ENCODE measurements around the gene ZBTB18. TPM values are rescaled to one million over a fixed set of nuclear protein-coding genes. Genes with fewer than 3 reads are reported as not detected.

Gene ZBTB18
- total RNA-seq, 1 experiment from 2014 or later, result 1.8 TPM

- Histone ChIP-seq H3K9me2 (ENCODE audit: insufficient read depth) (no peaks in the 10 kb centered on the region), H3K27me3 (ENCODE audit: insufficient read depth, low read length) (peaks cover 50% of the 10 kb centered on the region), H3K9me3 (ENCODE audit: control insufficient read depth in 1 of 2, insufficient read depth in 1 of 2, low read depth in 1 of 2, low read length in 2 of 2) (no peaks in the 10 kb centered on the region), H3K27ac (ENCODE audit: low read depth, low read length) (no peak overlapping the region), H3K79me2 (ENCODE audit: insufficient read depth, low read length) (no peaks in the 10 kb centered on the region), H3K4me1 (ENCODE audit: control insufficient read depth in 1 of 2, insufficient read depth in 2 of 2, low read length in 2 of 2) (no peaks in the 10 kb centered on the region), H3K9ac (ENCODE audit: low read length) (no peak overlapping the region), H2AFZ (ENCODE audit: low read depth, low read length, poor library complexity, severe bottlenecking) (no peak overlapping the region), H3K36me3 (ENCODE audit: control insufficient read depth in 1 of 2, insufficient read depth in 2 of 2, low read length in 2 of 2) (no peaks in the 10 kb centered on the region), H3K4me3 (replicated peaks in 1 of 2; ENCODE audit: low read depth in 1 of 2, low read length in 2 of 2) (no peak overlapping the region), H4K20me1 (ENCODE audit: insufficient read depth) (no peaks in the 10 kb centered on the region), H3K4me2 (ENCODE audit: low read length) (no peak overlapping the region)
- BruUV-seq (replicated peaks), result no TSS peak
- TF ChIP-seq, protein P1, sequence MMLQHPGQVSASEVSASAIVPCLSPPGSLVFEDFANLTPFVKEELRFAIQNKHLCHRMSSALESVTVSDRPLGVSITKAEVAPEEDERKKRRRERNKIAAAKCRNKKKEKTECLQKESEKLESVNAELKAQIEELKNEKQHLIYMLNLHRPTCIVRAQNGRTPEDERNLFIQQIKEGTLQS (IDR thresholded peaks at IDR 0.05), result no peak
- no peak for TF ChIP-seq EZH2 (IDR thresholded peaks at IDR 0.05)
- TF ChIP-seq, protein P2, sequence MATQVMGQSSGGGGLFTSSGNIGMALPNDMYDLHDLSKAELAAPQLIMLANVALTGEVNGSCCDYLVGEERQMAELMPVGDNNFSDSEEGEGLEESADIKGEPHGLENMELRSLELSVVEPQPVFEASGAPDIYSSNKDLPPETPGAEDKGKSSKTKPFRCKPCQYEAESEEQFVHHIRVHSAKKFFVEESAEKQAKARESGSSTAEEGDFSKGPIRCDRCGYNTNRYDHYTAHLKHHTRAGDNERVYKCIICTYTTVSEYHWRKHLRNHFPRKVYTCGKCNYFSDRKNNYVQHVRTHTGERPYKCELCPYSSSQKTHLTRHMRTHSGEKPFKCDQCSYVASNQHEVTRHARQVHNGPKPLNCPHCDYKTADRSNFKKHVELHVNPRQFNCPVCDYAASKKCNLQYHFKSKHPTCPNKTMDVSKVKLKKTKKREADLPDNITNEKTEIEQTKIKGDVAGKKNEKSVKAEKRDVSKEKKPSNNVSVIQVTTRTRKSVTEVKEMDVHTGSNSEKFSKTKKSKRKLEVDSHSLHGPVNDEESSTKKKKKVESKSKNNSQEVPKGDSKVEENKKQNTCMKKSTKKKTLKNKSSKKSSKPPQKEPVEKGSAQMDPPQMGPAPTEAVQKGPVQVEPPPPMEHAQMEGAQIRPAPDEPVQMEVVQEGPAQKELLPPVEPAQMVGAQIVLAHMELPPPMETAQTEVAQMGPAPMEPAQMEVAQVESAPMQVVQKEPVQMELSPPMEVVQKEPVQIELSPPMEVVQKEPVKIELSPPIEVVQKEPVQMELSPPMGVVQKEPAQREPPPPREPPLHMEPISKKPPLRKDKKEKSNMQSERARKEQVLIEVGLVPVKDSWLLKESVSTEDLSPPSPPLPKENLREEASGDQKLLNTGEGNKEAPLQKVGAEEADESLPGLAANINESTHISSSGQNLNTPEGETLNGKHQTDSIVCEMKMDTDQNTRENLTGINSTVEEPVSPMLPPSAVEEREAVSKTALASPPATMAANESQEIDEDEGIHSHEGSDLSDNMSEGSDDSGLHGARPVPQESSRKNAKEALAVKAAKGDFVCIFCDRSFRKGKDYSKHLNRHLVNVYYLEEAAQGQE (IDR thresholded peaks at IDR 0.05; ENCODE audit: low read depth), result no peak
- TF ChIP-seq, protein P3, sequence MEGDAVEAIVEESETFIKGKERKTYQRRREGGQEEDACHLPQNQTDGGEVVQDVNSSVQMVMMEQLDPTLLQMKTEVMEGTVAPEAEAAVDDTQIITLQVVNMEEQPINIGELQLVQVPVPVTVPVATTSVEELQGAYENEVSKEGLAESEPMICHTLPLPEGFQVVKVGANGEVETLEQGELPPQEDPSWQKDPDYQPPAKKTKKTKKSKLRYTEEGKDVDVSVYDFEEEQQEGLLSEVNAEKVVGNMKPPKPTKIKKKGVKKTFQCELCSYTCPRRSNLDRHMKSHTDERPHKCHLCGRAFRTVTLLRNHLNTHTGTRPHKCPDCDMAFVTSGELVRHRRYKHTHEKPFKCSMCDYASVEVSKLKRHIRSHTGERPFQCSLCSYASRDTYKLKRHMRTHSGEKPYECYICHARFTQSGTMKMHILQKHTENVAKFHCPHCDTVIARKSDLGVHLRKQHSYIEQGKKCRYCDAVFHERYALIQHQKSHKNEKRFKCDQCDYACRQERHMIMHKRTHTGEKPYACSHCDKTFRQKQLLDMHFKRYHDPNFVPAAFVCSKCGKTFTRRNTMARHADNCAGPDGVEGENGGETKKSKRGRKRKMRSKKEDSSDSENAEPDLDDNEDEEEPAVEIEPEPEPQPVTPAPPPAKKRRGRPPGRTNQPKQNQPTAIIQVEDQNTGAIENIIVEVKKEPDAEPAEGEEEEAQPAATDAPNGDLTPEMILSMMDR (IDR thresholded peaks at IDR 0.05 in 2 of 3, conservative IDR thresholded peaks at IDR 0.05 in 1 of 3; ENCODE audit: borderline replicate concordance in 1 of 3, insufficient read depth in 1 of 3, low read depth in 2 of 3, low read length in 2 of 3), result no peak
- no peak for TF ChIP-seq ZBTB33 (IDR thresholded peaks at IDR 0.05; ENCODE audit: extremely low read depth, insufficient replicate concordance, low read length)
- TF ChIP-seq, protein P4, sequence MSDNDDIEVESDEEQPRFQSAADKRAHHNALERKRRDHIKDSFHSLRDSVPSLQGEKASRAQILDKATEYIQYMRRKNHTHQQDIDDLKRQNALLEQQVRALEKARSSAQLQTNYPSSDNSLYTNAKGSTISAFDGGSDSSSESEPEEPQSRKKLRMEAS (IDR thresholded peaks at IDR 0.05), result no peak
- no peak for TF ChIP-seq EGR1 (IDR thresholded peaks at IDR 0.05; ENCODE audit: low read depth)
- TF ChIP-seq EZH2phosphoT487 (IDR thresholded peaks at IDR 0.05; ENCODE audit: borderline replicate concordance), result no peak
- TF ChIP-seq SIN3A (IDR thresholded peaks at IDR 0.05; ENCODE audit: low read depth), result no peak
- no peak for TF ChIP-seq TCF7L2 (IDR thresholded peaks at IDR 0.05; ENCODE audit: borderline replicate concordance, extremely low read depth, insufficient read depth, insufficient read length)
- no peak for TF ChIP-seq YY1 (IDR thresholded peaks at IDR 0.05; ENCODE audit: extremely low read depth, insufficient replicate concordance, low read depth, low read length)
- TF ChIP-seq SRF (IDR thresholded peaks at IDR 0.05; ENCODE audit: low read depth), result no peak
- TF ChIP-seq ZNF274 (IDR thresholded peaks at IDR 0.05; ENCODE audit: low read depth, low read length), result no peak
- TF ChIP-seq JUND (IDR thresholded peaks at IDR 0.05), result no peak
- TF ChIP-seq FOSL1 (IDR thresholded peaks at IDR 0.05; ENCODE audit: low read depth), result no peak
- TF ChIP-seq ZFX (IDR thresholded peaks at IDR 0.05), result no peak
- TF ChIP-seq CEBPB (IDR thresholded peaks at IDR 0.05; ENCODE audit: low read depth), result no peak
- TF ChIP-seq RAD21 (IDR thresholded peaks at IDR 0.05; ENCODE audit: low read depth), result no peak
- no peak for TF ChIP-seq CBX3 (IDR thresholded peaks at IDR 0.05; ENCODE audit: low read depth)
- TF ChIP-seq ELF1 (IDR thresholded peaks at IDR 0.05; ENCODE audit: borderline replicate concordance, low read depth), result no peak
- CTCF ChIA-PET, result no interaction called here
- ATAC-seq (no peak), DNase-seq (ENCODE audit: low read depth, low spot score) (no peak)
- POLR2A ChIA-PET, result no interaction called here
- RAD21 ChIA-PET (ENCODE audit: low non-redundant PET in 1 of 2, low total read pairs in 2 of 2, uncharacterized antibody in 2 of 2, unreplicated experiment in 2 of 2), result no interaction called here
- intact Hi-C loops (cut with micrococcal nuclease), result loop anchor here (10.0 kb wide), 1 partner anchor 263 kb away; no protein-coding TSS in a partner anchor
These were observed 38.9 kb upstream of the ZBTB18 start for GRCh38 chr1:244012202-244012601.

Data from HCT116 (cell line).